Sigmoid colon (tissue), 7 donors: ENCODE data around the gene LMO1. TPM values are rescaled to one million over a fixed set of nuclear protein-coding genes. Genes with fewer than 3 reads are reported as not detected.

Source experiments
- DNase-seq: peaks from one replicate; pipeline ENCODE4 v3.0.0-alpha.2; 2019
- H3K27ac ChIP-seq, 4 donors: fragments of 200-600 bp; sonication (generic); one replicate each; pipeline ENCODE4 v1.5.1; 2016 to 2019; ENCODE audit warnings: mild to moderate bottlenecking in 1 of 4
- H3K27me3 ChIP-seq, 3 donors: fragments of 200-600 bp; sonication (generic); one replicate each; pipeline ENCODE4 v1.5.1; 2019; ENCODE audit warnings: mild to moderate bottlenecking in 1 of 3
- H3K36me3 ChIP-seq, 4 donors: fragments of 200-600 bp; sonication (generic); one replicate each; pipeline ENCODE4 v1.5.1; 2016 to 2019
- H3K4me1 ChIP-seq, 4 donors: fragments of 200-600 bp; sonication (generic); one replicate each; pipeline ENCODE4 v1.5.1; 2017 to 2019
- H3K4me3 ChIP-seq, 4 donors: fragments of 200-600 bp; sonication (generic); one replicate each; pipeline ENCODE4 v1.5.1; 2017 to 2019; ENCODE audit warnings: mild to moderate bottlenecking in 2 of 4, moderate library complexity in 1 of 4
- H3K9me3 ChIP-seq, 4 donors: fragments of 200-600 bp in 3 of 4; sonication (generic) in 3 of 4; one replicate each; pipeline versions ENCODE4 v1.5.1 to v1.6.1; 2013 to 2019
- EP300 ChIP-seq, 4 donors: sonication (generic); formaldehyde crosslinking; IDR thresholded peaks; one replicate each; pipeline ENCODE4 v1.6.1; 2017; ENCODE audit warnings: antibody characterized with exemption in 4 of 4
- POLR2A ChIP-seq, 2 donors: fragments of 450-650 bp; IDR thresholded peaks; one replicate each; pipeline ENCODE4 v1.6.1; 2016; ENCODE audit warnings: antibody characterized with exemption in 2 of 2, mild to moderate bottlenecking in 2 of 2, moderate library complexity in 2 of 2
- POLR2AphosphoS5 ChIP-seq, 4 donors: sonication (generic); formaldehyde crosslinking; IDR thresholded peaks; one replicate each; pipeline ENCODE4 v1.6.1; 2017; ENCODE audit warnings: antibody characterized with exemption in 4 of 4
- WGBS, 2 donors: extraction: QIAGEN DNeasy Blood & Tissue Kit; methylation state at CpG; one replicate each; pipeline ENCODE4 v1.1.7; 2013; 5-methylcytosine and 5-hydroxymethylcytosine counted together
- intact Hi-C: fragments of 100-400 bp; cut with DNase I; formaldehyde crosslinking; loops from one replicate; pipeline ENCODE4 v1.15.1; 2023
- polyA plus RNA-seq, 3 donors: library from polyadenylated mRNA; stranded (reverse); fragments of 200-250 nt; gene quantifications; one replicate each; pipeline ENCODE4 v1.2.3, GENCODE V29; 2013
- total RNA-seq, 4 donors: library from RNA; depleted of rRNA; stranded (reverse); fragments of >200 nt; gene quantifications; one replicate each; pipeline ENCODE4 v1.1.0, GENCODE V29; 2016
- TF ChIP-seq, protein P1 (sequence below), 4 experiments: fragments of 450-650 bp in 3 of 4; fragments of 200-600 bp in 1 of 4; IDR thresholded peaks; one replicate each; pipeline ENCODE4 v1.5.1; 2016 to 2019; ENCODE audit warnings: antibody characterized with exemption in 4 of 4, mild to moderate bottlenecking in 3 of 4, moderate library complexity in 2 of 4
- donor health status: healthy with polysubstance abuse.
- donor health status: Bipolar disorder and iron deficiency.
- donor health status: healthy.

The LMO1 gene
- total and polyA plus RNA-seq, 7 donors = 0.04 to 1.8 (median 0.66) TPM; not detected in 4

GRCh38 chr11:8285228-8285627 is 21.6 kb upstream of the LMO1 start:
- Histone ChIP-seq H3K36me3 (no peaks in the 10 kb centered on the region), H3K27me3 (no peaks in the 10 kb centered on the region), H3K4me1 (peaks cover 0 to 12% (median 11%) of the 10 kb centered on the region in 4 donors), H3K4me3 (no peak overlapping the region), H3K9me3 (no peaks in the 10 kb centered on the region), H3K27ac (no peak overlapping the region)
- 87 to 90% methylated on average over 3 of the region's 3 CpGs for WGBS, 2 donors
- intact Hi-C loops = no loop called here
- TF ChIP-seq, protein P1, sequence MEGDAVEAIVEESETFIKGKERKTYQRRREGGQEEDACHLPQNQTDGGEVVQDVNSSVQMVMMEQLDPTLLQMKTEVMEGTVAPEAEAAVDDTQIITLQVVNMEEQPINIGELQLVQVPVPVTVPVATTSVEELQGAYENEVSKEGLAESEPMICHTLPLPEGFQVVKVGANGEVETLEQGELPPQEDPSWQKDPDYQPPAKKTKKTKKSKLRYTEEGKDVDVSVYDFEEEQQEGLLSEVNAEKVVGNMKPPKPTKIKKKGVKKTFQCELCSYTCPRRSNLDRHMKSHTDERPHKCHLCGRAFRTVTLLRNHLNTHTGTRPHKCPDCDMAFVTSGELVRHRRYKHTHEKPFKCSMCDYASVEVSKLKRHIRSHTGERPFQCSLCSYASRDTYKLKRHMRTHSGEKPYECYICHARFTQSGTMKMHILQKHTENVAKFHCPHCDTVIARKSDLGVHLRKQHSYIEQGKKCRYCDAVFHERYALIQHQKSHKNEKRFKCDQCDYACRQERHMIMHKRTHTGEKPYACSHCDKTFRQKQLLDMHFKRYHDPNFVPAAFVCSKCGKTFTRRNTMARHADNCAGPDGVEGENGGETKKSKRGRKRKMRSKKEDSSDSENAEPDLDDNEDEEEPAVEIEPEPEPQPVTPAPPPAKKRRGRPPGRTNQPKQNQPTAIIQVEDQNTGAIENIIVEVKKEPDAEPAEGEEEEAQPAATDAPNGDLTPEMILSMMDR (IDR thresholded peaks at IDR 0.05) = no peak
- TF ChIP-seq EP300 (IDR thresholded peaks at IDR 0.05) = no peak
- no peak for TF ChIP-seq POLR2A (IDR thresholded peaks at IDR 0.05)
- TF ChIP-seq POLR2AphosphoS5 (IDR thresholded peaks at IDR 0.05) = no peak
- DNase-seq = peak; percentile 28

DNA sequence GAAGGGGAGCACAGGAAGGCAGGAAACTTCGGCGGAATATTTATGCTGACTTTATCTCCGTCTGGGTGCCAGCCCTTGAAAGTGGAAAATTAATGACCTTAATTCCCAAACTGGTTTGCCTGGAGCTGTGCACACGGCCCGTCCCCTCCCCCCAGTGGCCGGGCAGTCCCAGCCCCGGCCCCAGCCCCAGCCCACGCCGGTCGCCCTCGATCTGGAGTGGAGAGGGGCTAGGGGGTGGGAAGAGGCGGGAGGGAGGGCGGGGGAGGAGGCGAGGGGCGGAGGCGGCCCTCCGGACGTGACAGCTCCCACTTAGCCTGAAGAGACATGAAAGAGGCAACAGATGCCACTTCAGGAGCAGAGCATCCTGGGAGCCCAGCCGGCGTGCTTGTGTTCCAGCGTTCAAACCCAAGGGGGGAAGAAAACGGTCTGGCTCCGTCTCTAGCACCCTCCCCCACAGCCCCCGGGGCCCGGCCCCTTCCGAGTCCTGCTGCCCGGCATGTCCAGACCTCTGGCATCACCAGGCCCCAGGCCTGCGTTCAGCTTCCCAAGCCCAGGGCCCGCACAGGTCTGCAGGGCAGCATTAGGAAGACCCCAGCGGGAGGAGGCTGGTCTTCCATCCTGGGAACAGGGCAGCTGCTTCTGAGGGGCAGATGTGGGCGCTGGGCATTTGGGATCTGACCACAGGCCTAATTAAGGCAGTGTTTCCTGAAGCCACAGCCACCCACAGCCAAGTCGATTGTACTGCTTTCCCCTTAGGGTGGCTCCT is 20.0 kb upstream of the LMO1 start:
- peaks cover 0 to 12% (median 11%) of the 10 kb centered on the region in 4 donors for H3K4me1 ChIP-seq
- H3K4me3 ChIP-seq = peak overlapping the region; percentile 15 to 40 (median 38)
- whole genome bisulfite sequencing, 2 donors = 15 to 24% methylated on average over 32 of the region's 32 CpGs
- peak; percentile 54 for DNase-seq
- no peaks in the 10 kb centered on the region for H3K36me3 ChIP-seq
- H3K27me3 ChIP-seq = no peaks in the 10 kb centered on the region
- intact Hi-C loops = no loop called here
- no peaks in the 10 kb centered on the region for H3K9me3 ChIP-seq
- no peak overlapping the region for H3K27ac ChIP-seq
- TF ChIP-seq EP300 (IDR thresholded peaks at IDR 0.05) (no peak), POLR2AphosphoS5 (IDR thresholded peaks at IDR 0.05) (no peak)

GRCh38 chr11:8283100-8283464 is 19.4 kb upstream of the LMO1 start:
- Histone ChIP-seq H3K4me3 (peak overlapping the region in 3 of 4 donors; percentile 36 to 40 (median 39)), H3K27ac (no peak overlapping the region), H3K27me3 (no peaks in the 10 kb centered on the region), H3K4me1 (peaks cover 0 to 12% (median 11%) of the 10 kb centered on the region in 4 donors), H3K36me3 (no peaks in the 10 kb centered on the region), H3K9me3 (no peaks in the 10 kb centered on the region)
- DNase-seq = peak; percentile 14
- TF ChIP-seq EP300 (IDR thresholded peaks at IDR 0.05) = no peak
- no peak for TF ChIP-seq POLR2A (IDR thresholded peaks at IDR 0.05)
- TF ChIP-seq, protein P1 (IDR thresholded peaks at IDR 0.05) = no peak
- TF ChIP-seq POLR2AphosphoS5 (IDR thresholded peaks at IDR 0.05) = no peak
- WGBS, 2 donors = 42 to 47% methylated on average over 8 of the region's 8 CpGs
- intact Hi-C loops = no loop called here

GRCh38 chr11:8282631-8283030 is 19.0 kb upstream of the LMO1 start:
- Histone ChIP-seq H3K4me1 (peaks cover 0 to 12% (median 11%) of the 10 kb centered on the region in 4 donors), H3K9me3 (no peaks in the 10 kb centered on the region), H3K4me3 (no peak overlapping the region), H3K27ac (no peak overlapping the region), H3K27me3 (no peaks in the 10 kb centered on the region), H3K36me3 (no peaks in the 10 kb centered on the region)
- TF ChIP-seq POLR2AphosphoS5 (IDR thresholded peaks at IDR 0.05) (no peak), EP300 (IDR thresholded peaks at IDR 0.05) (no peak), POLR2A (IDR thresholded peaks at IDR 0.05) (no peak)
- TF ChIP-seq, protein P1 (IDR thresholded peaks at IDR 0.05) = no peak
- 57 to 76% methylated on average over 10 of the region's 10 CpGs for WGBS, 2 donors
- peak; percentile 32 for DNase-seq
- intact Hi-C loops = no loop called here

DNA sequence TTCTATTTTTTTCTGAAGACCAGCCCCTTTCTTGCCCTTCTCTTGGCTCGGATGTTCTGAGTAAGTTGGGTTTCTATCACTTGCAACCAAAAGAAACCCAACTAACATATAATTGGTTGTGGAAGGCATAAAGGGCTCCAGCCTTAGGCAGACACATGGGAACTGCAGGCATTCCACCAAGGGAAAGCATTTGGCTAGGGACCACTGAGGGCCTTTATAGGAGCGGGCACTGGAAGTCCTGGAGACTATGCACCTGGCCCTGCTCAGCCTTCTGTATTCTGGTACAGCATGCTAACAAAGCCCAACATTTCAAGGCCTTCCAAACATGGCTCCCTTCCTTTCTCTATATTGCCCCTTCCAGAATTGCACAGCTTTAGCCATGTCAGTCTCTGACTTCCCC is 17.6 kb upstream of the LMO1 start:
- TF ChIP-seq, protein P1 (IDR thresholded peaks at IDR 0.05) = no peak
- TF ChIP-seq POLR2A (IDR thresholded peaks at IDR 0.05) (no peak), EP300 (IDR thresholded peaks at IDR 0.05) (no peak), POLR2AphosphoS5 (IDR thresholded peaks at IDR 0.05) (no peak)
- DNase-seq = peak; percentile 20
- Histone ChIP-seq H3K27ac (no peak overlapping the region), H3K4me3 (no peak overlapping the region), H3K36me3 (no peaks in the 10 kb centered on the region), H3K27me3 (no peaks in the 10 kb centered on the region), H3K9me3 (no peaks in the 10 kb centered on the region), H3K4me1 (peaks cover 0 to 12% (median 11%) of the 10 kb centered on the region in 4 donors)
- 94% methylated on average over 2 of the region's 2 CpGs for WGBS, 2 donors
- intact Hi-C loops = no loop called here
